GM18951 (cell line): ENCODE data around the gene THG1L.
"Not testable (repeated sequence)": the region's sequence is repeated elsewhere in the genome, so short reads cannot be mapped to it uniquely, and the experiment has no call there.

Source experiments
- POLR2A ChIP-seq: IDR thresholded peaks from 4 replicates; pipeline ENCODE4 v1.6.1; 2011; ENCODE audit warnings: mild to moderate bottlenecking; ENCODE audit not compliant: insufficient read length, insufficient read depth; ENCODE audit errors: extremely low read depth
- in situ Hi-C: fragments of 300-500 bp; cut with MboI; formaldehyde crosslinking; loops from one replicate; pipeline ENCODE4 v1.12.0; 2022; ENCODE audit warnings: low sequenced_read_pairs, mixed read lengths, inconsistent platforms; ENCODE audit not compliant: unreplicated experiment

The THG1L gene

DNA sequence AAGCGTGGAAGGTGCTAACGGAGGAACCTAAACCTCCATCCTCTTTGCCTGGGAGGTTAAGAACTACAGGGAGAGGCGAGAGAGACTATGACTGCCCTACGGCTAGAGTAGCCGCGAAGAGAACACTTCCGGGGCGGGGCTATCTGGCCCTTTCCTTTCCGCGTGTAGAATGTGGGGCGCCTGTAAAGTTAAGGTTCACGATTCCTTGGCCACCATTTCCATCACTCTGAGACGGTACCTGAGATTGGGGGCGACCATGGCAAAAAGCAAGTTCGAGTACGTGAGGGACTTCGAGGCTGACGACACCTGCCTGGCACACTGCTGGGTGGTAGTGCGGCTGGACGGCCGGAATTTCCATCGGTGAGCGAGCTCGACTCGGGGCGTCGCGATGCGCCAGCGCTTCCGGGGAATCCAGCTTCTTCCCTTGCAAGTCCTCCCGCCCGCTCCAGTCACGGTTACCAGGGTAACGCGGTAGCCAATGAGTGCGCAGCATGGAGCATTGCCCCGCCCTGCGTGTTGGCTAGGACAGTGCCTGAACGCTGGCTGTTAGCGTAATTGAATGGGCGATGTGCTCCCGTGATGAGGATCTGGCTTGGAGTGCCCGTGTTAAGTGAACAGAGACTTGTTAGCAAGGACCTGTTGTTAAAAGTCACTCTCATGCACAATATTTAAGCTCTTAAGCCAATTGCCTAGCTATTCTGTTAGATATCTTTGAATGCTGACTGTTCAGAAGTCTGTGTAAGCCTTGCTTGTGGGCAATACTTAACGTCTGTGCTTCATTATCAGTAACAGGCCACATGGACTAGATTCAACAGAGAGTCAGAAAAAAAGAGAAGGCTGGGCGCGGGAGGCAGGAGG, at the start of gene THG1L:
Gene THG1L (plus strand): TSS at position 149 of the 858 bp plus-strand sequence. CDS start 21 bp downstream, at position 170.
- peak; percentile 89 for TF ChIP-seq POLR2A
- in situ Hi-C loops: loop anchor here (25.0 kb wide), 1 partner anchor 394 kb away; a partner anchor contains a TSS

GRCh38 chr5:157682257-157682656, 49.0 kb upstream of the THG1L start:
- TF ChIP-seq POLR2A: no peak
- in situ Hi-C loops: no loop called here

- in situ Hi-C loops: not testable (repeated sequence)
These were observed 44.7 kb upstream of the THG1L start for GRCh38 chr5:157686276-157687197.

DNA sequence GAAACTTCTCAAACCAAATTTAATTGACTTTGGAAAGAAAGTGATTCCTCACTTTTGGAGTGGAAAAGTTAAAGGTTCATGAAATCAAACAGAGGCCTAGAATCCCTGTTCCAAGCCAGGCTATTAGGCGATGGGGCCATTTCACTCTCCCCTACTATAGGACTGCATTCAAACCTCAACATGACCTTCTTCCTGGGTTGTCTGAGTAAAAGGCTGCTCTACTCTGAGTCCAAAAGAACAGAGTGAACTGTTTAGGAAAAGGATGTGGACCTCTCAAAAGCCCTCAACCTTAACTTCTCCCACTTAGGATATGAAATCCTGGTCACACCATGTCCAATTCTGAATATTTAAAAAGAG, 44.0 kb upstream of the THG1L start:
- in situ Hi-C loops: no loop called here
- no peak for TF ChIP-seq POLR2A

DNA sequence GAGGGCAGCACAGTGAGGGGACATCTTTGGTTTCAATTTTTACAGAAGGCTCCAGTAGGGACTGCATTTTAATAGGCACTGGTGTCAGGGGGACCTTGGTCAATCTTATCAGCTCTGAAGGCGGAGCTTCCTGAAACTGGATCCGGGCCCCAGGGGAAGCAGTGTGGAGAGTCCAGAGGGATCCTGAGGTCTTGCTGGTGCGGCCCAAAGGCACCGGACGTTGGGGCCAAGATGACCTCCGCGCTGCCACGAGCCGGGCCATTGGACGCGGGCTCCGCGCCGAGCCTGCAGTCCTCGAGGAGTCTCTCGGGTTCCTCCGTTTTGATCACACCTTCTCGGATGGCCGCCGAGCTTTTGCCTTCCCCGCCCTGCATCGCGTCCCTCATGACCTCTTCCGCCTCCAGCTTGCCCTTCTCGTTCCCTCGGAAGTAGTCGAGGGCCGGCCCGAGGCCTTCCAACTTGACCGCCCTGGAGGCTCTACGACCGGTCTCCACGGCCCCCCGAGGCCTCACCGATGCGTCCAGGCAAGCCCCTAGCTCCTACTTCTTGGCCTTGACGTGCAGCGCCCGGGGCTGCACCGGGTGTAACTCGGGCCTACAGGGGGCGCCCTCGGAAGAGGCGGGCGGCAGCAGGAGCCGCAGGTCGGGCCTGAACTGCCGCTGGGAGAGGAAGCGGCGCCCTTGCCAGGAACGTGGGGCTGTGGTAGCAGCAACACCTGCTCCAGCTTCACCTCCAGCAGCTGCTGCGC, 41.1 kb upstream of the THG1L start:
- TF ChIP-seq POLR2A: no peak
- in situ Hi-C loops: no loop called here

DNA sequence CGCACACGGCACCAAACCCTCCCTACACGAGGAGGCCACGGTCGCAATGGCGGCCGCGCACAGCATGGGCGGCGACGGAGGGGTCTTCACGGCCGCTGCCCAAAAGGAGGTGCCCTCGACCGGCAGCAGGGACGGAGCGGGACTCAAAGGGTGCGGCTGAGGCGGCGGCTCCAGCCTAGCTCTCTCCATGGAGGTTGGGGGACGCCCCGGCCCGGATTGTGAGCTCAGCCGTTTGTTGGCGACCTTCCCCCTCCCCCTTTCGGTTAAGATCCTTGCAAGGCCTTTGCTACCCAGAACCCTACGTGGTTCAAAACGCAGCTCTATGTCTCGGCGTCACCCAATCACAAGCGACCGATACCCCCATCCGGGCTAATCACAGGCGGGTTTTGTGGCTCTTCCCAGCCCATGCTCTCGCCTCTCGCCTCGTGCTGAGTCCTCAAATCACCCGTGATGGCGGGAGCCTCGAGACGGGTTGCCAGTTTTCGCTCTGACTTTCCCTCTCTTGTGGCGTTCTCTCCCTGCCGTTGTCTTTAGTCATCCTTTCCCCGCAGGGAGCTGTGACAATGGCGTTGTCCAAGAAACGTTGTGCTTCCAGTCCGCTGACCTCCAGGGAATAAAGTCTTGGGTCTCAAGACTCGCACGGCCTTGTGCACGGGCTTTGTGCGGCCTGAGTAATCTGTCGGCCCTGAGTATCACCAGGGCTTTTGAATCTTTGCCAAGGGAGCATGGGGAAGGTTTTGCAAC, 40.4 kb upstream of the THG1L start:
- in situ Hi-C loops: no loop called here
- no peak for TF ChIP-seq POLR2A

DNA sequence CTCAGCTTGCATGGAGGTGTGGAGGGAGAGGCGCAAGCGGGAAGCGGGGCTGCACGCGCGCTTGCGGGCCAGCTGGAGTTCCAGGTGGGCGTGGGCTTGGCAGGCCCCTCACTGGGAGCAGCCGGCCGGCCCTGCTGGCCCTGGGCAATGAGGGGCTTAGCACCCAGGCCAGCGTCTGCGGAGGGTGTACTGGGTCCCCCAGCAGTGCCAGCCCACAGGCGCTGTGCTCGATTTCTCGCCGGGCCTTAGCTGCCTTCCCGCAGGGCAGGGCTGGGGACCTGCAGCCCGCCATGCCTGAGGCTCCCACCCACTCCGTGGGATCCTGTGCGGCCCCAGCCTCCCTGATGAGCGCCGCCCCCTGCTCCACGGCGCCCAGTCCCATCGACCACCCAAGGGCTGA, 37.4 kb upstream of the THG1L start:
- in situ Hi-C loops: not testable (repeated sequence)

DNA sequence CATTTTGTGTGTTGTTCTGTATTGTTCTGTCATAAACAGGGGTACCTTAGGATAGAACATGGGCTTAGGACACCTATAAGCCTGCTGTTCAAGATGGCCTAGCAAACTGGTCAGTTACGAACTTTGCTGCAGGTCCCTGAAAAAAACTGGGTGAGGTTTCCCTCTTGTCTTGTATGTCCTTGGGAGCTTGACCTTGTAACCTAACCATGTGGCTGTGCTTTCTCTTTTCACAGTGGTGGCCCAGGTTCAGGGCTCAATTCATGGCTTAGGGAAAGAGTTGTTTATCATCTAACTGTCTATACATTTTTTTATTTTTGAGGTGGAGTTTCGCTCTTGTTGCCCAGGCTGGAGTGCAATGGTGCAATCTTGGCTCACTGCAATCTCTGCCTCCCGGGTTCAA, 35.1 kb upstream of the THG1L start:
- in situ Hi-C loops: not testable (repeated sequence)

DNA sequence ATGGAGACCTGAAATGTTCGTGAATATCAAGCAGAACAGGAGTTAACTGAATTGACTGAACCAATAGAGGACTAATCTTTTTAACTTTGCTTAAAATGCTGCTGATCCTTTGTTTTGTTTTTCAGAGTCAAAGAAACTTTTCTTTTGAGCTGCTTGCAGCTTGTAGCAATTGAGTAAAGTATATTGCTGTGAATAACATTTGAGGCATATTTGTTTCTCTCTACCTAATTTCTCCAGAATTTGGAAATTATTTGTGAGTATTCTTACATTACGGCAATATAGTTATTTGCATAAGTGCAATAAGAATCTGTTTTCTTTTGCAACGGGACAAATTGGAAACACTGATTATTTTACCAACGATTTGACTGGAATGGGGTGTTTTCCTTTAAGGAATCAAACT, 32.5 kb upstream of the THG1L start:
- in situ Hi-C loops: not testable (repeated sequence)

GRCh38 chr5:157703736-157704135, 27.5 kb upstream of the THG1L start:
- in situ Hi-C loops: loop anchor here (25.0 kb wide), 1 partner anchor 266 kb away; no protein-coding TSS in a partner anchor
- TF ChIP-seq POLR2A: no peak

DNA sequence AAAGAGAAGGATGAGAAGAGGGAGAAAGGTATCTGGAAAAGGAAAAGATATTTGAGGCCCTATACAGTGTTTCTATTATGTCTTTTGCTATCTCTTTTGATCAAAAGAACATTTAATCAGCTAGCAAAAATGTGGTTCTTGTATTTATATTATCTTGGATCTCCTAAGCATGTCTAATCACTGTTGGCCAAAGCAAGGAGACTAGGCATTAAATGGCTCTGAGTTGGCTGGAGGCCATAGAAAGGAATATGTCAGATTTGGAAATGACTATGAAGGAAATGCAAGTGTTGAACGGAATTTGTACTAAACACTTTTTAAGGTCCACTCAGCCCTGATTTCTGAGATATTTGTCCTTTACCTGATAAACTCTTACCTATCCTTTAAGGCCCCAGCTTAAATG, 22.4 kb upstream of the THG1L start:
- in situ Hi-C loops: loop anchor here (25.0 kb wide), 1 partner anchor 272 kb away; no protein-coding TSS in a partner anchor
- no peak for TF ChIP-seq POLR2A

- TF ChIP-seq POLR2A: no peak
- in situ Hi-C loops: loop anchor here (25.0 kb wide), 1 partner anchor 272 kb away; no protein-coding TSS in a partner anchor
These were observed 21.9 kb upstream of the THG1L start for GRCh38 chr5:157709346-157709745.

GRCh38 chr5:157710431-157710830, 20.8 kb upstream of the THG1L start:
- in situ Hi-C loops: loop anchor here (25.0 kb wide), 1 partner anchor 273 kb away; no protein-coding TSS in a partner anchor
- no peak for TF ChIP-seq POLR2A
